NCI-H187 (cell line): ENCODE results near the gene GRK1.
"Not testable (repeated sequence)": the region's sequence is repeated elsewhere in the genome, so short reads cannot be mapped to it uniquely, and the experiment has no call there.

Experiments used
- DNase-seq, 2 experiments: peaks; one replicate each; lab custom pipeline; 2025; lab: John Stamatoyannopoulos, UW

Gene GRK1

DNA sequence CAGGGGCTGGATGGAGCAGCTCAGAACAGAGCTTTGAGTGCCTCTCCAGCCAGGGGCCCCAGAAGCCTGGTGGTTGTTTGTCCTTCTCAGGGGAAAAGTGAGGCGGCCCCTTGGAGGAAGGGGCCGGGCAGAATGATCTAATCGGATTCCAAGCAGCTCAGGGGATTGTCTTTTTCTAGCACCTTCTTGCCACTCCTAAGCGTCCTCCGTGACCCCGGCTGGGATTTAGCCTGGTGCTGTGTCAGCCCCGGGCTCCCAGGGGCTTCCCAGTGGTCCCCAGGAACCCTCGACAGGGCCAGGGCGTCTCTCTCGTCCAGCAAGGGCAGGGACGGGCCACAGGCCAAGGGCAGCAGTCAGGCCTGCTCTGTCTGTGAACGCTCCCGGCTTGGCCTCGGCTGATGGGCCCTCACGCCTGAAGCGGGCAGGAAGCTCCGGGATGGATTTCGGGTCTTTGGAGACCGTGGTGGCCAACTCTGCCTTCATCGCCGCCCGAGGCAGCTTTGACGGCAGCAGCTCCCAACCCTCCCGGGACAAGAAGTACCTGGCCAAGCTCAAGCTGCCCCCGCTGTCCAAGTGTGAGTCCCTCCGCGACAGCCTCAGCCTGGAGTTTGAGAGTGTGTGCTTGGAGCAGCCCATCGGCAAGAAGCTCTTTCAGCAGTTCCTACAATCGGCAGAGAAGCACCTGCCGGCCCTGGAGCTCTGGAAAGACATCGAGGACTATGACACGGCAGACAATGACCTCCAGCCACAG is at the start of gene GRK1:
Gene GRK1, plus strand, starts transcription at position 269 of the 751 bp plus-strand sequence. Its CDS starts 168 bp downstream, at position 437.
- DNase-seq: no peak

DNA sequence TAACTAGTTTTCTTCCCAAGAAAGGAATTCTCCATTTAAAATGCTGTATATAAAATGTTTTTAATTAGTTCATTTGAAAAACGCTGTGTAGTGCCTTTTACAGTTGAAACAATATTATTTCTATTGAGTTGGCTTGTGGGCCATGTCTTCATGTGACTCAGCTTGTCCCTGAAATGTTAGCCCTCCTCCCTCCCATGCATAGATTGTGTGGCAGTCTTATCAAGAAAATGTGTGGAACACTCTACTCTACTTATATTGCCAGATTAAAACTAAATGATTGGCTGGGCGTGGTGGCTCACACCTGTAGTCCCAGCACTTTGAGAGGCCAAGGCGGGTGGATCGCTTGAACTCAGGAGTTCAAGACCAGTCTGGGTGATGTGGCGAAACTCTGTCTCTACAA is 49.1 kb upstream of the GRK1 start:
- no peak for DNase-seq

DNA sequence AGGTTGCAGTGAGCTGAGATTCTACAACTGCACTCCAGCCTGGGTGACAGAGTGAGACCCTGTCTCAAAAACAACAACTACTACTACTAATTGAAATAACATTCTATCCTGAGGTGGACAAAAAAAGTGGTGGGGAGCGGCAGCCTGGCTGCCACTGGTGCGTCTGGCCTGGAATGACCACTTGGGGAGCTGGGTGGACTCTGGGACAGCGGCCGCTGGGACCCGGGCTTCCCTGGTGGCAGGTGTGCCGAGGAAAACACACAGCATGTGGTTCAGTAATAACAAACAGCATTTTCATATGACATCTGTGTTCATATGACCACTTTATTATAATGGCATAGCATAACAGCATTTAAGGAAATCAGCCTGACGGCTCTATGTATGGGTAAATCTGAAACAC is 48.6 kb upstream of the GRK1 start:
- DNase-seq: no peak

DNA sequence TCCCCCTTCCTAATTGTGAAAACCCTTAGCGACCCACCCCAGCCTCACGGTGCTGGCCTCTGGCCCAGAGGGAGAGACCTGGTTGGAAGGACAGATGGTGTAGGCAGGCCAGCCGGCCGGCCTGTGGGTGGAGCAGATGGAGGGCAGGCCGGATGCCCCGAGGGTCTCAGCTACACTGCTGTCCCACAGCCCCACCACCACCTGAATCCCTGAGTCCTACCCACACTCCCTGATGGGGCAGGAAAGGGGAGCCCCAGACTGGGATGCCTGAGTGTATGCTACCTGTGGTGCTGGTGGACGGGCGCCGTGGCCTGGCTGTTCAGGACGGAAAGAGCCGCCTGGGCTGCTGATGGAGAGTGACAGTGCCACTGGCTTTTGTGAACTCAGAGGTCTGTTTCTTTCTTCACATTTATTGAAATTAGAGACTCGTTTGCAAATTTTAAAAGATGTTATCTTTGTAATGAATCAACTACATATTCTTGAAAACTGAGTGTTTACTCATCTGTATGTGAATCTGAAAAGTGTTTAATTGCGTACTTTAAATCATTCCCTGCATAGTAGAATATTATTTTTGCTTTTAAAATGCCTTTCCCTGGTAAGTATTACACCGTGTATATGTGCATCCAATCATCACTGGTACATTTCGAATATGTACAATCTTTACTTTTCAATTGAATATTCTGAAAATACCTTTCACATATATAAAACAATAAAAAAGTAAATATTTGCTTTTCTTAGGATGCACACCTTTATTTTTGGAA is 46.8 kb upstream of the GRK1 start:
- no peak for DNase-seq

DNA sequence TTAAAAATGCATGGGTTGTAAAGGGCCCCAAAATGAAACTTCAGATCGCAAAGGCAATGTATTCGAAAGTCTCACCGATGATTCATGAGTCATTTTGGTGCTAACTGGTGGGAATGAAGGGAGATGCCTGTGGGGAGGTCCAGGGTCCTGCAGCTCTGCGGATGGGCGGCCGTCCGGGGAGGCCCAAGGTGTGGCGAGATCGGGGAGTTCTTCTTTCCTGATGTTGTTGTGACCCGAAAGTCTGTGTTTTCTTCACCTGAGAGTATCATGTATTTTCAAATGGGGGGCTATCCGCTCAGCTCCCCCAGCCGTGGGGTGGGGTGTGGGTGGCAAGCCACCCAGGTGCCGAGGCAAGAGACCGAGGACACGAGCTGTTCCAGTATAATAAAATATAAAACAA is 46.0 kb upstream of the GRK1 start:
- DNase-seq: no peak

DNA sequence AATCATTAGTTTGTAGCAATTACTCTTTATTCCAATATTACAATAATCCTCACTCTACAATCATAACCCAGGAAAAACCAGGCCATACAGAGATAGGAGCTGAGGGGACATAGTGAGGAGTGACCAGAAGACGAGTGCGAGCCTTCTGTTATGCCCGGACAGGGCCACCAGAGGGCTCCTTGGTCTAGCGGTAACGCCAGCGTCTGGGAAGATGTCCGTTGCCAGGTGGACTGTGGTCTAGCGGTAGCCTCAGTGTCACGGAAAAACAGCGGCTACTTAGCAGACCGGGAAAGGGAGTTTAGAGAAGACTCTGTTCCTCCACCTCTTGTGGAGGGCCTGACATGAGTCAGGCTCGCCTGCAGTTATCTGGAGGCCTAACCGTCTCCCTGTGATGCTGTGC is 45.5 kb upstream of the GRK1 start:
- DNase-seq: not testable (repeated sequence)

DNA sequence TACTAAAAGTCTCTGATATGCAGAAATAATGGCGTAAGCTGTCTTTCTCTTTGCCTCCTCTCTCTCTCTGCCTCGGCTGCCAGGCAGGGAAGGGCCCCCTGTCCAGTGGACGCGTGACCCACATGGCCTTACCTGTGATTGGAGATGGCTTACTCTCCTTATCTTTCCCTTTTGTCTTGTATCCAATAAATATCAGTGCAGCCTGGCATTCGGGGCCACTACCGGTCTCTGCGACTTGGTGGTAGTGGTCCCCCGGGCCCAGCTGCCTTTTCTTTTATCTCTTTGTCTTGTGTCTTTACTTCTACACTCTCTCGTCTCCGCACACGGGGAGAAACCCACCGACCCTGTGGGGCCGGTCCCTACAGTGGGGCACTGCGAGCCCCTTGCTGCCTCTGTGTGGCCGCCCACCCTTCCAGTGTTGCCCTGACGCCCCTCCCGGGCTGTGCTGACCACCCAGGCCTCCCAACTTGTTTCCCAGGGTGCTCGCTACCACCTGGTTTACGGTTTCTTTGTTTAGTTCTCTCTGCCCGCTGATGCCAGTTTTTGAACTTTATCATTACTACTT is 45.0 kb upstream of the GRK1 start:
- not testable (repeated sequence) for DNase-seq

DNA sequence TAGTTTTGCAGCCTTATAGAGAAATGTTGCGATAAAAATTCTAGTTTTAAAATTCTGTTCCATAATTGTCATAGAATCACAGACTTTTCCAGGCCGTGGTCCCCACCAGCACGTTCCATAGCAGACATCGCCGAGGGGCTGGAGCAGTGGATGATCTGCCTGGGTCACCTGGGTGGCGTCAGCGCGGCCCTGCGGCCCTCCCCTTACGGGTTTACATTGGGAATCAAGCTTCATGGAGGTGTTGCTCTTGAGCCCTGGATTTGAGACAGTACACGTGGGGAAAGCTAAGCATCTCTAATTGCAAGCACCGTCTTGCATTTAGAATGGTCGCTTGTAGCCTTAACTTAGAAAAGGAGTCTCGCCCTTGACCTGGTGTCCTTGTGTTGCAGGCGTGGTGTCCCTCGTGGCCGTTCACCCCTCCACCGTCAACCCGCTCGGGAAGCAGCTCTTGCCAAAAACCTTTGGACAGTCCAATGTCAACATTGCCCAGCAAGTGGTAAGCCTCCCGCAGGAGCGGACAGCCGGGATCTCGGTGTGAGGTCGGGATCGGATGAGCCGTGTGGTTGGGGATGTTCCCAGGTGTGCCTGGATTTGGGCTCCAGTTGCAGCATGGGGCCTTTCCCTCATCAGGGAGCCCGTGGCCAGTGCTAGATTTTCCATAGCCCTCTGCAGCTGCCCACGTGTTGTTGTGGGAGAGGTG is 44.1 kb upstream of the GRK1 start:
- DNase-seq: no peak

DNA sequence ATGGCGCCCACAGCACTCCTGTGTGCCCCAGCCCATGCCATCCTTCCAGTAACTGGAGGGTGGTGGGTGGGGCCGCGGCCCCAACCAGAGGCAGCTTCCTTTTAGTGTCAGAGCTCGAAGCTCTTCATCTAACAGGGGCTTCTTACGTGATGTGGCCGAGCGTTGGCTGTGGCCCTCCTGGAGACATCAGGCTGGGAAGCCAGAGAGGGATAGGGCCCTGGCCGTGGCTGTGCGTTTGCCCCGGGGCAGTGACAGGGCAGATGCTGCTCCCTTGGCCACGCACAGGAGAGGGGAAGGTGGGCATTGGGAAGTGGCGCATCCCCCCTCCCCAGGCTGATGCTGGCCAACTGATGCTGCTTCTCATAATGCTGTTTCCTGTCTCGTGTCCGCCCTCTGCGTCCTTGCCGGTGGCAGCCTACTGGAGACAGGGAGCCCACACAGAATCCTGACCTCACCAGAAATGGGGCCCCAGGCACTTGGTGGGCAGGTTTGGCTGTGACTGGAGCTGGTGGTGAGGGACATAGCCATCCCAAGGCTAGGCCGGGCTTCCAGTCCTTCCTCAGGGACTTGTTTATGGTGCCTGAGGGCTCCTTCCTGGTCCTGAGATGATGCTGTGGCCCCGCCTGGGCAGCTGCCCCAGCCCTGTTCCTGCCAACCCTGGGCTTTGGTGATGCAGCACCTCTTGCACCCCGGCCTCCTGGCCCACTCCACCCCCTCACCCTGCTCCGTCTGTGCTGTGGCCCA is 43.4 kb upstream of the GRK1 start:
- DNase-seq: no peak

DNA sequence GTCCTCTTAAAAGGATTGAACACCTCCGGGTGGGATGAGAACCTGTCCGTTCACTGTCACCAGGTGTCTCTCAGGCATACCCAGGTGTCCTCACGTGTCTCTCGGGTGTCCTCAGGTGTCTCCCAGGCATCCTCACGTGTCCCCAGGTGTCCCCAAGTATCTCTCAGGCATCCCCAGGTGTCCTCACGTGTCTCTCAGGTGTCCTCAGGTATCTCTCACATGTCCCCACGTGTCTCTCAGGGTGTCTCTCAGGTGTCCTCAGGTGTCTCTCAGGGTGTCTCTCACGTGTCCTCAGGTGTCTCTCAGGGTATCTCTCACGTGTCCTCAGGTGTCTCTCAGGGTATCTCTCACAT is 42.8 kb upstream of the GRK1 start:
- DNase-seq: no peak

DNA sequence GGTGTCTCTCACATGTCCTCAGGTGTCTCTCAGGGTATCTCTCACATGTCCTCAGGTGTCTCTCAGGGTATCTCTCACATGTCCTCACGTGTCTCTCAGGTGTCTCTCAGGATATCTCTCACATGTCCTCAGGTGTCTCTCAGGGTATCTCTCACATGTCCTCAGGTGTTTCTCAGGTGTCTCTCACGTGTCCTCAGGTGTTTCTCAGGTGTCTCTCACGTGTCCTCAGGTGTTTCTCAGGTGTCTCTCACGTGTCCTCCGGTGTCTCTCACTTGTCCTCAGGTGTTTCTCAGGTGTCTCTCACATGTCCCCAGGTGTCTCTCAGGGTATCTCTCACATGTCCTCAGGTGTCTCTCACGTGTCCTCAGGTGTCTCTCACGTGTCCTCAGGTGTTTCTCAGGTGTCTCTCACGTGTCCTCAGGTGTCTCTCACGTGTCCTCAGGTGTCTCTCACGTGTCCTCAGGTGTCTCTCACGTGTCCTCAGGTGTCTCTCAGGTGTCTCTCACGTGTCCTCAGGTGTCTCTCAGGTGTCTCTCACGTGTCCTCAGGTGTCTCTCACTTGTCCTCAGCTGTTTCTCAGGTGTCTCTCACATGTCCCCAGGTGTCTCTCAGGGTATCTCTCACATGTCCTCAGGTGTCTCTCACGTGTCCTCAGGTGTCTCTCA is 42.2 kb upstream of the GRK1 start:
- not testable (repeated sequence) for DNase-seq

DNA sequence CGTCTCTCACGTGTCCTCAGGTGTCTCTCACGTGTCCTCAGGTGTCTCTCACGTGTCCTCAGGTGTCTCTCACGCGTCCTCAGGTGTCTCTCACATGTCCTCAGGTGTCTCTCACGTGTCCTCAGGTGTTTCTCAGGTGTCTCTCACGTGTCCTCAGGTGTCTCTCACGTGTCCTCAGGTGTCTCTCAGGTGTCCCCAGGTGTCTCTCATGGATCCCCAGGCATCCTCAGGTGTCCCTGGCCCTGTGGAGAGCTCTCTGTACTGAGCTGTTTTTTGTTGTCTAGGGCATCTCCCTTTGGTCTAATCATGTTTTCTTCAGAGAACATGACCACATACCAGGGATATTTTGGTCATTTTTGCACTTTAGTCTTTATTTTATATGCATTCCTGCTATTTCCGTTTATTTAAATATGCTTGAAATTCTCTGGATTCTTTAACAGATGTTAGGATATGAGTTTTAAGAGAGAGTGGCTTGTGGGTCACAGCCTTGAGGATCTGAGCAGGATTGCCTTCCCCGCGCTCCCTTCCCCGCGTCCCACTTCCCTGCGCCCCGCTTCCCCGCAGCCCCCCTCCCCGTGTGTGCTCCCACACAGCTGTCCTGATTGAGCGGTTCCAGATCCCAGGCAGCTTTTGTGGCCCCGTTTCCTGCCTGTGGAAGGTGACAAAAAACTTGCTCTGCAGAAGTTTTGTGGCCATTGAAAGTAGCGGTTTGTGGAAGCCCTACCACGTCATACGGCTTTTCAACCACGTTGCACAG is 40.9 kb upstream of the GRK1 start:
- no peak for DNase-seq

DNA sequence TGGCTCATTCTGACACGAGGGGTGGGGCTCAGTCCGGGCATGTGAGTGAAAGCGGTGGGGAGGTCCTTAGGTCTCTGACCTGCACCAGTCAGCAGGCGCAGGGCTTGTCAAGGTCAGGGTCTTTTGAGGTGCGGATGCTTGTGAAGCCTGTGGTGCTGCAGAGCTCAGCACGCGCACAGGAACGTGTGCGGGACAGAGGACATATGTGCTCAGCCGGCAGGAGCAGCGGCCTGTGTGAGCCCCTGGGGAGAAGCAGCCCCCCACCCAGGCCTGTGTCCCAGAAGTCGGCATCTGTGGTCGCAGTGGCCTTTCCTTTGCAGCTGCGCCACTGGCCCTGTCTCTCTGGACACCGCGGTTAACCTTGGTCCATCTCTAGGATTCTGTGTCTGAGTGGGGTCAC is 39.9 kb upstream of the GRK1 start:
- no peak for DNase-seq

DNA sequence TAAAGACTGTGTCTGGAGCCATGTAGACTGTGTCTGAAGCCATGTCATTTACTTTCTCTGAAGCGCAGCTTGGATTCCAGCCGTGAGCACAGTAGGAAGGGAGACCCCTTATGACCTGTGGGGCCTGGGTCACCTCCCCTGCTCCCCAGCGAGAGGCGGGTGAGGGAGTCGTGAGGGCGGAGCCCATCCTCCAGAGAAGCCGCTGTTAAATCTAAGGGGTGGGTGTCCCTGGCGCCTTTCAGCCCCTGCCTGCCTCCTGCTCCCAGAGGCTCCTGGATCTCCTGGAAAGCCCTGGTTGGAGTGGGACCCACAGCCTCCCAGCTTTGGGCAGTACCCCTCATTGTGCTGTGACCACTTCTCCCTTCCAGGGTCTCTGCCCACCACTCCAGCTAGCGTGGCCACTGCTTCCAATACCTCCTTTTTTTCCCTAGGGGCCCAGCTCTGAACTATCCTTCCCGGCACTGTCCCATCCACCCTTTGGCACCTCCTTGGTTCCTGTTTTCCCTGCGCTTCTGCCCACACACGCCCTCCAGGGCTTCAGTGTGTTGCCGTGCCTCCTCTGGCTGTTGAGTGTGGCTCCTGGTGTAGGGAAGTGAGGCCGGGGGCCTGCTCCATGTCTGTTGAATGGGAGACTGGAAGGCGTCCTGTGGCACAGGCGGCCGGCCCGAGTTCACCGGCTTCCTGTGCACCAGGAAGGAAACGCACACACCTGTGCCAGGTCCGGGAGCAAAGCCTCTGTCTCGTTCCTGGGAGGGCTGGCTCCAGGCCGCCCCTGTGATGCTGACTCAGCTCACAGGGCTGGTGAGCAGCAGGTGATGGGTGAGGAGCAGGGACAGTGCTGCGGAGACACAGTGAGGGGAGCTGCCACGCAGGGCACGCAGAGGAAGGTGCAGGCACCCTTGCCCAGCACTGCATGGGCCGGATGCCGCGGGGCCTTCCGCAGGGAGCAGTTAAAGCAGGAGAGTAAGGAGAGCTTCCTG is 38.4 kb upstream of the GRK1 start:
- no peak for DNase-seq

DNA sequence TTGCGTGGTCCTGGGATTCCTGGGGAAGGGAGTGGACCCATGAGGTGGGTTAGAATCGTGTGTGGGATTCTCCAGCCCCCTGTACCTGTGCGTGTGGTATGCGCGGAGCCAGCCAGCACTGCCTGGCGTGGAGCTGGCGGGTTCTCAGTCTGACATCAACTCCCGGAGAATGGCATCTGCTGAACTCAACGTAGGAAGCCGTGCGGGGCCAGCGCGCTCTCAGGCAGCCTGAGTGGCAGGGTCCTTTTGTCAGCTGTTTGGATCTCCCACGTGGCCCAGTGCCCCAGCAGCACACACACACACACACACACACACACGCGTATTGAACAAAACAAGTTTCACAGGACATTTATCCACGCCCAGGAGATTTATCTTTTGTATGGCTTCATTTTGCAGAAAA is 37.2 kb upstream of the GRK1 start:
- DNase-seq: no peak

DNA sequence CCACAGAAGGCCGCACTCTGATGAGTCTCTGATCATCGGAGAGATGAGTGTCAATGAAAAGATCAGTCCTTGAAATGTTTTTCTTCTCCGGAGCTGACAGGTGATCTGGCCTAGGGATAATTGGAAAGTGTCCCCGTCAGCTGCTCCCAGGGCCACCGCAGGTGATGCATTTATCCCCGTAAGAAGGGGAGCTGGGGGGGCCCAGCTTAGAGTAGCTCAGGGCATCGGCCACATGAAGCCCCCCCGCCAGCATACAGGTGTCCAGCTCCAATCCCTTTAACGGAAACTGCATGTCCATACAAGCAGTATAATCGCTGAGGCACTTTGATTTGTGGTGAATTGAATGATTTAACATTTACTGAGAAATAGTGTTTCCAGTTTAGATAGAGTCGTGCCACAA is 36.7 kb upstream of the GRK1 start:
- DNase-seq: no peak

DNA sequence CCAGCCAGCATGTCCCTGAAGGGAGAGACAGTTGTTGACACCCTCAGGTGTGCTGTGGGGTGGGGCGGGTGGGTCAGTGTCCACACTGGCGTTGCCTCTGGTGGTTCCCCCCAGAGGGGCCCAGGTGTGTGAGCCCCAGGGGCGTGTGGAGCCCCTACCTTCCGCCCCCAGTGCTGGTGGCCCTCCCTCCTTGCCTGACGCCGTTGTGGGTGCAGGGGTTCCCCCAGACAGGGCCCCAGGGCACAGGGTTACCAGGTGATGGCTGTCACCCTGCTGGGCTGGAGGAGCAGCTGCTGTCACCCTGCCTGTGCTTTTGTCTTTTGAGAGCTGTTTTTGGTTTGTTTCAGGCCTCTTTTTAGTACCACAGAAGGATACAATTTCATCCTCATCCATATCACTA is 36.2 kb upstream of the GRK1 start:
- no peak for DNase-seq

DNA sequence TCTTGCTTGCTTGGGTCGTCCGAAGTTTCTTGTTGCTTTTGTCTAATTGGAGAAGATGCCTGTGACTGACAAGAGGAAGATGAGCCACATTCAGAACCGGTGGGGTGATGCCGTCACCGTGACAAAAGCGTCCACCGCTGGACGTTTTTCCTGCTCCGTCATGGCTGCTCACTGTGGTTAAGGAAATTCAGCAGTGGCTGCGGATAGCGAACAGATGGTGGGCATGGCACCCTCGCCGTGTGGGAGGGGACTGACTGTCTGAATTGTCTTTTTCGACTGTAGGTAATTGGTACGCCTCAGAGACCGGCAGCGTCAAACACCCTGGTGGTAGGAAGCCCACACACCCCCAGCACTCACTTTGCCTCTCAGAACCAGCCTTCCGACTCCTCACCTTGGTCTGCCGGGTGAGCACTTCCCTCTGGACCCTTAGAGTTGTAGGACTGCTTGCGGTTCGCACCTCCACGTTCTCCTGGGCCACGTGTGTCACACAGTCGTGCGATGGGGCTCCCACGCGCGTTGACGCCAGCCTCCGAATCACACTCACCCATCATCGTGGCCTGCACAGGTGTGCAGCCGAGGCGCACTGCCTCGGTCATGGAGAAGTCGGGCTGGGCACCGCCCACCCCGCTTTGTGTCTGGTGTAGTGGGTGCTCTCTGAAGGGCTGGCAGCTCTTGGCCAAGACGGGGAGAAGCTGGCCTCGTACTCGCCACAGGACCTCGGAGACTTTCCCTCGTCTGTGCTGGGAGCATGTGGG is 35.5 kb upstream of the GRK1 start:
- no peak for DNase-seq
